Colon (tissue), 2 donors: ENCODE results near the gene ZNF76.
"Not testable (repeated sequence)": the region's sequence is repeated elsewhere in the genome, so short reads cannot be mapped to it uniquely, and the experiment has no call there.

Experiments
- FAIRE-seq: peaks from 2 replicates; lab custom pipeline; 2012; peaks lifted over from hg19 to GRCh38; lab: Jason Lieb, UNC
- donor health status: control.
- donor health status: control.

Gene ZNF76

GRCh38 chr6:35330541-35331119 lies 71.1 kb downstream of the ZNF76 start:
- no peak for FAIRE-seq

GRCh38 chr6:35332074-35332887 lies 72.7 kb downstream of the ZNF76 start:
- not testable (repeated sequence) for FAIRE-seq

DNA sequence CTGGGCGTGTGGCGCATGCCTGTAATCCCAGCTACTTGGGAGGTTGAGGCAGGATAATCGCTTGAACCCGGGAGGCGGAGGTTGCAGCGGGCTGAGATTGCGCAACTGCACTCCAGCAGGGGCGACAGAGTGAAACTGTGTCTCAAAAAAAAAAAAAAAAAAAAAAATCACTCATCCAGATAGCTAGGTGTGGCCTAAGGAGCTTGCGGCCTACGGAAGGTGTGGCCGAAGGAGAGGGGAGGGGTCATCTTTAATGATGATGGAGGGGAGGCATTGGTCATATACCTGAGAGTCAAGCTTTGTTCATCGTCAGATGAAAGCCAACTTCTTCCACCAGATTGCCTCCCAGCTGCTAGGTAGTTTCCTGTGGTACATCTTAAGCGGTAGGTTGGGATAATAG lies 82.0 kb downstream of the ZNF76 start:
- no peak for FAIRE-seq

DNA sequence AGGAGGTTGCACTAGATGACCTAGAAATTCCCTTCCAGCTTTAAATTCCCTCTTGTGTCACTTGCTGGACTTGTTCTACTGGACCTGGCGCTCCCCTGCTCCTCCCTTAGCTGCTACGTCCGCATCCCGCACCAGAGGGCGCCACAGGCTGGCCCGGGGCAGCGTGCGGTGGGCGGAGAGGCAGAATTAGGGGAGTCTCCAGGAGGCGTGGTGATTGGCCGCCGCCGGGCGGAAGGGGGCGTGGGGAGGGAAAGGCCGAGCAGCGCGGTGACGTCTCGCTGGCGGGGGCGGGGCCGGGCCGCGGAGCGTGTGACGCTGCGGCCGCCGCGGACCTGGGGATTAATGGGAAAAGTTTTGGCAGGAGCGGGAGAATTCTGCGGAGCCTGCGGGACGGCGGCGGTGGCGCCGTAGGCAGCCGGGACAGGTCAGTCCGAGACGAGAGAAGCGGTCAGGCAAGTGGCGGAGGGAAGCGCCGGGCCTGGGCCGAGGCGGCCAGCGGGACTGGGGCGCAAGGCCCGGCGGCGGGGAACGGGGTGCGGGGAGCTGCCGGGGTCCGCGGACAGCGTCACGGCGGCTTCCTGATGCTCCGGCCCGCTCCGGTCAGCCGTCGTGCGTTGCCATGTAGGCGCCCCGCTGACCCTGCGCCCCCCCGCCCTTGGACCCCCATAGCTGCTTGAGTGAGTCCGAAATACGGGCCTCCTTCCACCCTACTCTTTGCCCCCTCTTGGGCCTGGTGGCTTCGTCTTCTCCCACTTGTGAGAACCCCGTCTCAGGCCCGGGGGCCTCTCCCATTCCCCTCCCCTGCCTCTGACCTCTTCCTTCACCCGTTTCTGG lies 82.9 kb downstream of the ZNF76 start, which contains the start of gene PPARD:
Gene PPARD, plus strand, starts transcription at position 301 of the 834 bp plus-strand sequence. CDS start 68,530 bp downstream, outside the sequence.
- no peak for FAIRE-seq

DNA sequence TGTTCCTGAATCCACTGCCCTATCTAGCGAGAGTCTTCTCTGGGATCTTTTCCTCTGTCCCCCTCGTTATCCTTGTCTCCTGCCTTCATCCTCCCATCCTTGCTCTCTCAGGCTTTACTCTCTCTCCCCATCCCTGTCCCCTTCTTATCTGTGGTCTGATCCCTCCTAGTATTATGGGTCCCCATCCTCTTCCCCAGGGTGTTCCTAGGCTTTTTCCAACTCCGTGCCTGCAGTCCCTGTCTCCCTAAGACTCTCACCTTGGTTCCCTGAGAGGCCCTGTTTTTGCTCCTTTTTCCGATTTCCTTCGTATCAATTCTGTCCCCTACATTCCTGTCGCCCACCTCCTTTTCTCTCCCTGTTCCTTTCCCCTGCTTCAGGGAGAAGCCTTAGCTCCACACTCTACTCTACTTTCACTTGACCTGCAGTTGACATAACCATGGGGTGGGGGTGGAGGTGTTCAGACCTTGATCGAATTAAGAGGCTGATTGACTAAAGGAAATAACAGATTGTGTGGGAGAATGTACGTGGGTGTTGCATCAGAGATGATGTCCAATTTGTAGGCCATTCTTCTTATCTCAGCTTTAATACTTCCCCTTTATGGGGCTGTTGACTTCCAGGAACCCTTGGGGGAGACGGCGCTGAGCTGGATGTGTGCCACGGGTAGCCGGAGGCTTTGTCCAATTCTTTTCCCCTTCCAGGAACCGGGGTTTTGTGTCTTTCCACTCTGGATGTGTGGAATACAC lies 83.7 kb downstream of the ZNF76 start:
- FAIRE-seq = no peak

DNA sequence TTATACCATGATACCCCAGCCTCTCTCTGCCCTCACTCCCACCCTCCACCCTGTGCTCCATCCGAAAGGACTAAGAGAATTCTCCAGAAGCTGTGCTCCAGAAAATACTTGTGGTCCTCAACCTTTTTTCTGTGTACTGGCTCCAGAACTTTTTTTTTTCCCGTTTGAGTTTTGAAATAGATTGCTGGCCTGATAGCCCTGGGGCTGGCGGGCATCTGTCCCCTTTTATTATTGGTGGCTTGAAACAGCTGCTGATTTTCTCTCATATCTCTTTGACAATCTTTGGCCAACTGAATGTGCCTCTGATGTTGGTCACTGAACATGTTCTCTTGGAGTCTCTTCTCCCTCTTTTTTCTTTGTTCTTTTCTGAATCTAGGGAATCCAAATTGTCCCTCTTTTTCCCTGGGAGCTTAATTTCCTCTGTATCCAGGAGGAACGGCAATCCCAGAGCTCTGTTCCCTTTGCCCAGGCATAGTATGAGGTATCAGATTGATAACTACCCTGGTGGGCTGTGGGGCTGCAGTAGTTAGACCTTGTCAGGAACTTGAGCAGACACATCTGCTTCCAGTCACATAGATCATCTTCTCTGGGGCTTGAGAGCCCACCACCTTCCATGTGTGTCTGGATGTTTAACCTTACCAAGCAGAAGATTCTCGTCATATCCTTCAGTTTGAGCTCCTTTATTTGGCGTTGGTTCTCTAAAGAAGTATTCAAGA lies 84.5 kb downstream of the ZNF76 start:
- FAIRE-seq = no peak
